ENCODE measurements around the gene XRCC5.
"Not testable (repeated sequence)": the region's sequence is repeated elsewhere in the genome, so short reads cannot be mapped to it uniquely, and the experiment has no call there.

DNA sequence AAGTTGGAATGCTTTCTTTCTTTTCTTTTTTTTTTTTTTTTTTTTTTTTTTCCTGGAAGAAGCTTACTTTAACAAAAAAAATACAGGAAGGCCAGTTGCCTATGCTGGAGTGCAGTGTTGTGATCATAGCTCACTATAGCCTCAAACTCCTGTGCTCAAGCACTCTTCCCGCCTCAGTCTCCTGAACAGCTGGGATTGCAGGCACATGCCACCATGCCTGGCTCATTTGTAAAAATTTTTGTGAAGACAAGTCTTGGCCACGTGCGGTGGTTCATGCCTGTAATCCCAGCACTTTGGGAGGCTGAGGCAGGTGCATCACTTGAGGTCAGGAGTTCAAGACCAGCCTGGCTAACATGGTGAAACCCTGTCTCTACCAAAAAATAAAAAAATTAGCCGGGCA is 32.4 kb downstream of the XRCC5 start:
- TF ChIP-seq POLR2AphosphoS5 (IDR thresholded peaks at IDR 0.05) = not testable (repeated sequence)
- TF ChIP-seq, protein P1, sequence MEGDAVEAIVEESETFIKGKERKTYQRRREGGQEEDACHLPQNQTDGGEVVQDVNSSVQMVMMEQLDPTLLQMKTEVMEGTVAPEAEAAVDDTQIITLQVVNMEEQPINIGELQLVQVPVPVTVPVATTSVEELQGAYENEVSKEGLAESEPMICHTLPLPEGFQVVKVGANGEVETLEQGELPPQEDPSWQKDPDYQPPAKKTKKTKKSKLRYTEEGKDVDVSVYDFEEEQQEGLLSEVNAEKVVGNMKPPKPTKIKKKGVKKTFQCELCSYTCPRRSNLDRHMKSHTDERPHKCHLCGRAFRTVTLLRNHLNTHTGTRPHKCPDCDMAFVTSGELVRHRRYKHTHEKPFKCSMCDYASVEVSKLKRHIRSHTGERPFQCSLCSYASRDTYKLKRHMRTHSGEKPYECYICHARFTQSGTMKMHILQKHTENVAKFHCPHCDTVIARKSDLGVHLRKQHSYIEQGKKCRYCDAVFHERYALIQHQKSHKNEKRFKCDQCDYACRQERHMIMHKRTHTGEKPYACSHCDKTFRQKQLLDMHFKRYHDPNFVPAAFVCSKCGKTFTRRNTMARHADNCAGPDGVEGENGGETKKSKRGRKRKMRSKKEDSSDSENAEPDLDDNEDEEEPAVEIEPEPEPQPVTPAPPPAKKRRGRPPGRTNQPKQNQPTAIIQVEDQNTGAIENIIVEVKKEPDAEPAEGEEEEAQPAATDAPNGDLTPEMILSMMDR (IDR thresholded peaks at IDR 0.05) = not testable (repeated sequence)
